ENCODE measurements around the gene ASS1.

Gene ASS1

GRCh38 chr9:130544364-130544763 is 99.6 kb downstream of the ASS1 start:
- no peak for DNase-seq
- intact Hi-C loops (cut with DNase I) = no loop called here

- DNase-seq = no peak
- intact Hi-C loops (cut with DNase I) = no loop called here
Measured at GRCh38 chr9:130548103-130548502, 103.3 kb downstream of the ASS1 start.

DNA sequence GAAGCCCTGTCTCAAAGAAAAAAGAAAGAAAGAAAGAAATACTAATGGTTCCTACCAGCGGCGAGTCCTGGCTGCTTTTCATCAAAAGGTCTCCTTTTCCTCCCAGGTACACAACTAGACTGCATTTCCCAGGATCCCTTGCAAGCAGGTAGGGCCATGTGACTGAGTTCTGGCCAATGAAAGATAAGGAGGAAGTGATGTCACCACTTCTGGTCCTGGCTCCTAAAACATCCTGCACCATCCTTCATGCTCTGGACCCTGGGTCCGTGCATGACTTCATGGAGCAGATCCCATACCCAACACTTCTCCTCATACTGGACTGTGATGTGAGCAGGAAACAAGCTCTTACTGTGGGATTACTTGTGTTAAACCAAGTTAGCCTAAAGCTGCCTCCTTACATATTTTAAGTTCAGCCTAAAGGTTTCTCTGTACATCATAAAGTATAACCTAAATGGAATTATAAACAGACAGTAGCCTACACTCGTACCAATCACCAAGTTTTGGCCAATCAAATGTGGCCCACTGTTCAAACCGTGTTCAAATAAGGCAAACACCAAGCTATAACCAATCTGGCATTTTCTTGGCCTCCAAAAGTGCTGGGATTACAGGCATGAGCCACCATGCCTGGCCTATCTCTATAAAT is 104.5 kb downstream of the ASS1 start:
- intact Hi-C loops (cut with DNase I) = no loop called here
- DNase-seq = no peak
